ENCODE results near the gene TARBP1. TPM values are rescaled to one million over a fixed set of nuclear protein-coding genes. Genes with fewer than 3 reads are reported as not detected.

The TARBP1 gene
- total and polyA plus RNA-seq, 7 experiments from 2014 or later, result 22.9 to 49.6 (median 46.7) TPM

DNA sequence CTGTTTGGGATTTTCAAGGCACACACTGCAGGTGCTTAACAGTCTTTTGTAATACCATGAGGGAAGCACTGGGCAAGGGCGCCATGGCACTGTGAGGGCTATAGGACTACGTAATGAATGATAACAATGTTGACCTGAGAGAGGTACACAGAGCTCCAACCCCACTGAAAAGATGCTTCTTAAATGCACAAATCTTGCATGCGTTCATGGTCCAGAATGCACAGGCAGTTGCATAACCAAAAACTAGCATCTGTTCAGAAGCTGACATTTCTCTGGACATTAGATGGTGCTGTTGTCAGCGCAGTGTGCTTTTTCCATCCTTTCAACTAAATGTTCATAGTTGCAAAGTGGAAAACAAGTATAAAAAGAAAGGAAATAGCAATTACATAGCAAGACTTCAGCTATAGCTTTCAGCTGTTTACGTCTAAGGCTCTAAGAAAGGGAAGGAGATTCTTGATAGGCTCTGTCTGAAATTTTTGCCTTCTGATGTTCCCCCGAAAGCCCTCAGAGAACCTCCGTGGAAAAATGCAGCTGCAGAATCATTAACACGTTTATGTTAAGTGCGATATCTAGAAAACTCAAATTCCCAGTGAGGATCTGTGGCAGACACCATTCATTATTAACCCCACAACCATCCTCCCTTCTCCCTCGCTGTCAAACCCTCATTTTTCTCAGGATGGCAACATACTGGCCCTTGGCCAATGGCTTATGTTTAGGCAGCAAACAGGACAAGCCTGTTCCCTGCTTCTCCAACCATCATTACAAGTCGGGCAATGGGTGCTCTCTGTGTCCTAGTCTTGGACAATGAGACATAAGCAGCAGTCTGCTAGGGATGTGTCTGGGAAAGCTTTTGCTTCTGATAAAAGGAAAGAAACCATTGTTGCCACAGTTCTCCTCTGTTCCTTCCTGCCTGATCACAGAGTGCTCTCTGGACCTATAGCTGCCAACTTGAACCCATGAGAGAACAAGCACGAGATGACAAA lies 8.2 kb upstream of the TARBP1 start:
- H3K27ac ChIP-seq (ENCODE audit: low read depth, low read length), result no peak overlapping the region
- peaks cover 0 to 20% of the 10 kb centered on the region in 2 donors for H3K4me1 ChIP-seq (ENCODE audit: control insufficient read depth in 2 of 2, insufficient read depth in 2 of 2, low read length in 2 of 2)
- CTCF ChIA-PET, result interaction anchor here (0.5 to 1.9 kb wide), 11 partner anchors 9 to 1291 kb away, joined by 3 to 7 read pairs (median 3); no protein-coding TSS in a partner anchor
- no peak overlapping the region for H3K4me3 ChIP-seq (ENCODE audit: low read length)
- H3K4me1 Mint-ChIP-seq, result peaks cover 20 to 42% (median 35%) of the 10 kb centered on the region in 7 donors
- ATAC-seq (peak; percentile 80), DNase-seq (peak in 6 of 9 donors; percentile 17 to 60 (median 44))
- H3K27me3 Mint-ChIP-seq, result peaks cover 0 to 18% (median 6%) of the 10 kb centered on the region in 5 donors
- H3K36me3 Mint-ChIP-seq, result no peaks in the 10 kb centered on the region
- no peaks in the 10 kb centered on the region for H3K36me3 ChIP-seq (ENCODE audit: control insufficient read depth in 2 of 3, insufficient read depth in 3 of 3, low read length in 3 of 3)
- intact Hi-C loops (cut with micrococcal nuclease), result loop anchor here (1.0 to 5.0 kb wide), 8 partner anchors 9 to 930 kb away; partner anchors contain the start of gene RBM34 (in 1 of the 2)
- H3K9me3 Mint-ChIP-seq, result no peaks in the 10 kb centered on the region
- H3K27me3 ChIP-seq (ENCODE audit: control insufficient read depth in 2 of 2, insufficient read depth in 2 of 2, low read length in 2 of 2), result no peaks in the 10 kb centered on the region
- H3K9me3 ChIP-seq (ENCODE audit: control insufficient read depth in 2 of 3, low read length in 3 of 3), result no peaks in the 10 kb centered on the region
- peak overlapping the region in 9 of 10 donors; percentile 10 to 74 (median 57) for H3K4me3 Mint-ChIP-seq
- peak overlapping the region; percentile 18 to 85 (median 79) for H3K27ac Mint-ChIP-seq
- POLR2A ChIA-PET, result interaction anchor here (0.5 to 1.7 kb wide), 8 partner anchors 9 to 618 kb away, joined by 3 to 8 read pairs (median 4); no protein-coding TSS in a partner anchor

DNA sequence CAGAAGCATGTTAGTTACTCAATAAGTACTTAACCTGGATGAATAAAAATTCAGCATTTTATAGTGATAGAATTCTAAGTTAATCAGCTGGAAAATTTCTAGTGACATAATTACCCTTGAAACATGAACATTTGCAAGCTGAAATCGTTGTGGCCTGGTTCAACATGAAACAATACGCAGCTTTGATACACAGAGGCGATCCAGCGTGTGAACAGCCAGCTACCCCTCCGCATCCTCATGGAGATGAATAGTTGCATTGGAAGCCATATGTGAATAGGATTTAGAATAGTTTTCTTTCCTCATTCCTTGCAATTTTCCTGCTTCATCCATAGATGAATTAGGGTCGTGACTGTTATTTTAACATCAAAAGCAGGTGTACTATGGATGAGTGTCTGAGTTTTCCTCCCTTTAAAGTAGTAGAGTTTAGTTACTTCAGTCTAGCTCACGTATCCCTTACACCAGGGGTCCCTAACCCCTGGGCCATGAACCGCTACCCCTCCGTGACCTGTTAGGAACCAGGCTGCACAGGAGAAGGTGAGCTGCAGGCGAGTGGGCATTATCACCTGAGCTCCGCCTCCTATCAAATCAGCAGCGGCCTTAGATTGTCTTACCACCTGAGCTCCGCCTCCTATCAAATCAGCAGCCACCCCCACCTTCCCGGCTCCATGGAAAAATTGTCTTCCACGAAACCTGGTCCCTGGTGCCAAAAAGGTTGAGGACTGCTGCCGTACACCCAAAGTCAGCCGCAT lies 6.2 kb upstream of the TARBP1 start:
- H3K4me1 Mint-ChIP-seq, result peaks cover 13 to 31% (median 22%) of the 10 kb centered on the region in 7 donors

DNA sequence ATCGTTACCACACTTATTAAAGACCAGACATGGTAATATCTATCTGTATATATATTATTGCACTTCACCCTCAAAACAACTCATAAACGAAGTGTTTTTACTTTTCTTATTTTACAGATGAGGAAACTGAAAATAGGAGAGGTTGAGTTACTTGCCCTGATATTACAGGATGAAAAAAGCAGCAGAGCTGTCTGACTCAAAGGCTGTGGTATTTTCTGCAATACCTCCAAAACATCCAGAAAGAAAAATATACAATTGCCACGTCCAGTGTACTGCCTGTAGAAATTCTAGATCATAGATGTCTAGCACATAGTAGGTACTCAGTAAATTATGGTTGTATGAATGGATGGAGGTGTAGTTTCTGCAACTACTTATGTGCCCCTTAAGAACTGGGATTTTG lies 5.2 kb upstream of the TARBP1 start:
- H3K4me1 ChIP-seq (ENCODE audit: control insufficient read depth in 2 of 2, insufficient read depth in 2 of 2, low read length in 2 of 2), result peaks cover 0 to 12% of the 10 kb centered on the region in 2 donors
- DNase-seq (no peak), ATAC-seq (no peak)
- no peak overlapping the region for H3K27ac ChIP-seq (ENCODE audit: low read depth, low read length)
- intact Hi-C loops (cut with micrococcal nuclease), result no loop called here
- CTCF ChIA-PET, result interaction anchor here (0.9 kb wide), 1 partner anchor 599 kb away, joined by 3 read pairs; no protein-coding TSS in a partner anchor
- Mint-ChIP-seq H3K4me1 (peaks cover 13 to 28% (median 25%) of the 10 kb centered on the region in 7 donors), H3K9me3 (no peaks in the 10 kb centered on the region), H3K27me3 (peaks cover 0 to 22% (median 6%) of the 10 kb centered on the region in 5 donors), H3K27ac (no peak overlapping the region), H3K36me3 (no peaks in the 10 kb centered on the region), H3K4me3 (no peak overlapping the region)
- H3K4me3 ChIP-seq (ENCODE audit: low read length), result no peak overlapping the region
- H3K27me3 ChIP-seq (ENCODE audit: control insufficient read depth in 2 of 2, insufficient read depth in 2 of 2, low read length in 2 of 2), result no peaks in the 10 kb centered on the region
- no peaks in the 10 kb centered on the region for H3K36me3 ChIP-seq (ENCODE audit: control insufficient read depth in 2 of 3, insufficient read depth in 3 of 3, low read length in 3 of 3)
- POLR2A ChIA-PET, result no interaction called here
- H3K9me3 ChIP-seq (ENCODE audit: control insufficient read depth in 2 of 3, low read length in 3 of 3), result no peaks in the 10 kb centered on the region

More for the DNA sequence above, 6.2 kb upstream of the TARBP1 start:
- DNase-seq (no peak), ATAC-seq (no peak)
- Mint-ChIP-seq H3K36me3 (no peaks in the 10 kb centered on the region), H3K27me3 (peaks cover 0 to 22% (median 6%) of the 10 kb centered on the region in 5 donors), H3K9me3 (no peaks in the 10 kb centered on the region), H3K27ac (no peak overlapping the region), H3K4me3 (no peak overlapping the region)
- no peaks in the 10 kb centered on the region for H3K36me3 ChIP-seq (ENCODE audit: control insufficient read depth in 2 of 3, insufficient read depth in 3 of 3, low read length in 3 of 3)
- intact Hi-C loops (cut with micrococcal nuclease), result loop anchor here in 1 of 2 donors (5.0 kb wide), 3 partner anchors 527 to 767 kb away; partner anchors contain the start of gene RBM34
- no peak overlapping the region for H3K4me3 ChIP-seq (ENCODE audit: low read length)
- H3K9me3 ChIP-seq (ENCODE audit: control insufficient read depth in 2 of 3, low read length in 3 of 3), result no peaks in the 10 kb centered on the region
- H3K4me1 ChIP-seq (ENCODE audit: control insufficient read depth in 2 of 2, insufficient read depth in 2 of 2, low read length in 2 of 2), result peaks cover 0 to 12% of the 10 kb centered on the region in 2 donors
- H3K27ac ChIP-seq (ENCODE audit: low read depth, low read length), result no peak overlapping the region
- H3K27me3 ChIP-seq (ENCODE audit: control insufficient read depth in 2 of 2, insufficient read depth in 2 of 2, low read length in 2 of 2), result no peaks in the 10 kb centered on the region
- POLR2A ChIA-PET, result interaction anchor here (0.6 kb wide), 1 partner anchor 1255 kb away, joined by 3 read pairs; no protein-coding TSS in a partner anchor
- CTCF ChIA-PET, result interaction anchor here (0.9 to 1.1 kb wide), 2 partner anchors 15 to 598 kb away, joined by 3 read pairs; no protein-coding TSS in a partner anchor

DNA sequence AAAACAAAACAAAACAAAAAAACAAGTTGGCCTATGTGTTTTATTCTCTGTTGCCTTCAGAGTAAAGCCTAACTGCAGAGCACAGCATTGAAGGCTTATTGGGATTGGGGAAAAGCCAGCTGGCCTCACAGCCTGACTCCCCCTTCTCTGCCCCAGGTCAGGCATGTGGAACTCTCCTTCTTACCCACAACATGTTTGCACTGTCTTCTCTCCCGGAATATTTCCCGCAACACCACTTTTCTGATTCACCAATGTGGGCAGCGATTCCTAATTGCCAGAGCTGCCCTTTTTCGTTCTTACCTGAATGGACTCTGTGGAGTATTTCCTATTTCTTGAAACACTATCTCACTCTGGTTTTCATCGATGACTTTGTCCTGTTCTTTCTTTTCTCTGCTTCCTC lies 2.8 kb upstream of the TARBP1 start:
- Mint-ChIP-seq H3K9me3 (no peaks in the 10 kb centered on the region), H3K36me3 (no peaks in the 10 kb centered on the region), H3K27ac (no peak overlapping the region), H3K4me1 (peaks cover 2 to 16% (median 15%) of the 10 kb centered on the region in 7 donors), H3K27me3 (peaks cover 0 to 22% (median 6%) of the 10 kb centered on the region in 5 donors), H3K4me3 (peak overlapping the region in 1 of 10 donors; percentile 4)
- H3K4me3 ChIP-seq (ENCODE audit: low read length), result no peak overlapping the region
- no peaks in the 10 kb centered on the region for H3K27me3 ChIP-seq (ENCODE audit: control insufficient read depth in 2 of 2, insufficient read depth in 2 of 2, low read length in 2 of 2)
- intact Hi-C loops (cut with micrococcal nuclease), result no loop called here
- no peak overlapping the region for H3K27ac ChIP-seq (ENCODE audit: low read depth, low read length)
- no peaks in the 10 kb centered on the region for H3K36me3 ChIP-seq (ENCODE audit: control insufficient read depth in 2 of 3, insufficient read depth in 3 of 3, low read length in 3 of 3)
- no peak for ATAC-seq
- DNase-seq, result no peak
- H3K4me1 ChIP-seq (ENCODE audit: control insufficient read depth in 2 of 2, insufficient read depth in 2 of 2, low read length in 2 of 2), result peaks cover 0 to under 1% of the 10 kb centered on the region in 2 donors
- no peaks in the 10 kb centered on the region for H3K9me3 ChIP-seq (ENCODE audit: control insufficient read depth in 2 of 3, low read length in 3 of 3)
- ChIA-PET CTCF (interaction anchor here (0.6 kb wide), 1 partner anchor 96 kb away, joined by 3 read pairs; no protein-coding TSS in a partner anchor), POLR2A (interaction anchor here (1.4 kb wide), 1 partner anchor 14 kb away, joined by 3 read pairs; no protein-coding TSS in a partner anchor)

DNA sequence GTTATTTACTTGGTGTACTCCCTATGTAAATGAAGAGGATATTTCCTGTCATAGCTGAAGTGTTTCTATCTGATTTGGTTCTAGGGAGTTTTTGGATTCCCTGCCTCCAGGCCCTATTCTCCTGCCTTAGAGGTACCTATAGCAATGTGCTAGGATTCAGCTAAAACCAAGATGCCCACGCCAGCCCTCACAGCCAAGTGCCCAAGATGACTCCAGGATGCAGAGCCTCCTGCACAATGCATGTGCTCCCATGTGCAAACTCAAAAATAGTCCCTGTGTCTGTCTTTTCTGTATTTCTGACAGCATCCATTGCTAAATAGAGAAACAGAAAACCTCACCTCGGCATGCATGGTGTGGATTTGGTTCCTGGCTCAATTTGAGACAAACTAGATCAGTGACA lies 887 bp upstream of the TARBP1 start:
- intact Hi-C loops (cut with micrococcal nuclease), result loop anchor here (1.0 to 10.0 kb wide), 10 partner anchors 71 to 1387 kb away; partner anchors contain the start of genes ARID4B (in 2 of the 2), B3GALNT2 (in 2 of the 2), GGPS1 (in 2 of the 2) and COA6 (in 1 of the 2)
- peaks cover 0 to 6% (median 0%) of the 10 kb centered on the region in 5 donors for H3K36me3 Mint-ChIP-seq
- no peak overlapping the region for H3K4me3 ChIP-seq (ENCODE audit: low read length)
- peaks cover 0 to 2% (median 0%) of the 10 kb centered on the region in 11 donors for H3K9me3 Mint-ChIP-seq
- no peak for DNase-seq
- no peaks in the 10 kb centered on the region for H3K9me3 ChIP-seq (ENCODE audit: control insufficient read depth in 2 of 3, low read length in 3 of 3)
- ChIA-PET POLR2A (interaction anchor here (0.8 to 2.8 kb wide), 3 partner anchors 13 to 108 kb away, joined by 3 to 19 read pairs (median 4); partner anchors contain the start of gene COA6), CTCF (no interaction called here)
- peaks cover 0 to 15% of the 10 kb centered on the region in 2 donors for H3K4me1 ChIP-seq (ENCODE audit: control insufficient read depth in 2 of 2, insufficient read depth in 2 of 2, low read length in 2 of 2)
- H3K27me3 ChIP-seq (ENCODE audit: control insufficient read depth in 2 of 2, insufficient read depth in 2 of 2, low read length in 2 of 2), result no peaks in the 10 kb centered on the region
- no peak for ATAC-seq
- H3K4me1 Mint-ChIP-seq, result peaks cover 8 to 32% (median 28%) of the 10 kb centered on the region in 7 donors
- H3K4me3 Mint-ChIP-seq, result peak overlapping the region in 9 of 10 donors; percentile 66 to 86 (median 72)
- no peaks in the 10 kb centered on the region for H3K36me3 ChIP-seq (ENCODE audit: control insufficient read depth in 2 of 3, insufficient read depth in 3 of 3, low read length in 3 of 3)
- no peak overlapping the region for H3K27ac ChIP-seq (ENCODE audit: low read depth, low read length)
- peaks cover 0 to 22% (median 6%) of the 10 kb centered on the region in 5 donors for H3K27me3 Mint-ChIP-seq
- peak overlapping the region in 5 of 9 donors; percentile 33 to 83 (median 79) for H3K27ac Mint-ChIP-seq

Data from naive thymus-derived CD4-positive, alpha-beta T cell (primary cell).